Measurements from ENCODE around the gene ZER1. TPM values are rescaled to one million over a fixed set of nuclear protein-coding genes. Genes with fewer than 3 reads are reported as not detected.

ZER1 gene
- total RNA-seq, 1 donor: 23.4 TPM

DNA sequence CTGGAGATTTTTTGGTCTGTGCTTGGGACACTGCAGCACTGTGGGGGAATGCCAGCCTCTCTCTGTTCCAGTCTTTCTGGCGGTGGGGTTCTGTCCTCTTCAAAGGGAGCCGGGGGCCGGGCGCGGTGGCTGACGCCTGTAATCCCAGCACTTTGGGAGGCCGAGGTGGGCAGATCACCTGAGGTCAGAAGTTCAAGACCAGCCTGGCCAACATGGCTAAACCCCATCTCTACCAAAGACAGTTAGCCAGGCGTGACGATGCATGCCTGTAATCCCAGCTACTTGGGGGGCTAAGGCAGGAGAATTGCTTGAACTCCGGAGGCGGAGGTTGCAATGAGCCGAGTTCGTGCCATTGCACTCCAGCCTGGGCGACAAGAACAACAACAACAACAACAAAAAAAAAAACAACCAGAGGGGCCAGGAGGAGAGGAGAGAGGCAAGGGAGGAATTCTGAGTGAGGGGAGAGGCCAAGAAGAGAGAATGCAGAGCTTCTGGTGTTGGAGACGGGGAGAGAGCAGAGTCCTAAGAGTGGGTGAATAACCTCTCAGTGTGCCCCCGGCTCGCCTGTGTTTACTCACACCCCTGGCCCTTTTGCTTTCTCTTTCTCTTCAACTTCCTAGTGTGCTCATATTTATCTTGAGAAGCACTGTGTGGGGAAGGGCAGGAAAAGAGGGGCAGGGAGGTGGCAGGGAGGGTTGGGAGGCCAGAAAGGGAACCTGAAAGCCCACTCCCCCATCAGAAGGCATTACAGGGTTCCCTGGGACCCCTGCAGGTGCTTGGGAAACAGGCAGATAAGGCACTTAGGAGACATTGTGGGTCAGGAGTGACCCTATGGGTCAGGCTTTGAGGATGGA, 85.9 kb downstream of the ZER1 start:
- no peaks in the 10 kb centered on the region for H3K27me3 ChIP-seq (ENCODE audit: insufficient read depth, low read length)
- peak overlapping the region; percentile 31 for H3K4me3 ChIP-seq (ENCODE audit: low read length)
- peaks cover 66% of the 10 kb centered on the region for H3K4me1 ChIP-seq (ENCODE audit: insufficient read depth, low read length)
- H3K9me3 ChIP-seq (ENCODE audit: low read depth, low read length): no peaks in the 10 kb centered on the region

DNA sequence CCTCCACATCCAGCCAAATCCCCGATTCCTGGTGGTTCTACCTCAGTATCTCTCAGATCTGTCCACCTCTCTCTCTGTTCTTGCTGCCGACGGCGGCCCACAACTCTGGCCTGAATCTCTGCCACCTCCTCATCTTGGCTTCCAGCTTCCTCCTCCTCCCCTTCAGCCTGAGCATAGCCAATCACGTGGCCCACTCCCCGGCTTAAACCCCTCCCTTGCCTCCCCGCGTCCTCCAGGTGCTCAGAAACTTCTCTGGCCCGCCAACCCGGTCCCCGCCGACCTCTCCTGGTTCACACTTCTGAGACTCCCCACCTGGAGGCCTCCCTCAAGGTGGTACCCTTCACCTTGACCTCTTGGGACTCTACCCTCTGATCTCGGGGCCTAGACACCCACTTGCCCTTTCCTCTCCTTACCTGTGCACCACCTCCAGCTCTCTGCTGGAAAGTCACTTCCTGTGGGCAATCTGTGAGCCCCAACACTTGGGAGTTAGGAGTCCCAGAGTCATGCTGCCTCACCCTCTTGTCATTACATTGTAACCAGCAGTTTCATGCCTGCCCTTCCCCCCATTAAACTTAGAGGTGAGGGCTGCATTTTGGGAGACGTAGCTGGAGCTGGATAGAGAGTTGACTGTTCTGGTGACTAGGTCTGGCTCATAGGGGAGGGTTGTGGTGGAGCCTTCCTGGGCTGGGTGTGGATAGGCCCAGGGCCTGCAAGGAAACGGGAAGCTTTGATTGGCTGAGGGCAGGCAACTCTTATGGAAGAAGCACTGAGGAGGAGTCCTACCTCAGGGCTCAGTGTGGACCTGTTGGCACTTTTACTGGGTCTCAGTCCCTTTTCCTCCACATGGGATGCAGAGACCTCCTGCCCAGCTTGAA, 87.2 kb downstream of the ZER1 start:
- no peaks in the 10 kb centered on the region for H3K27me3 ChIP-seq (ENCODE audit: insufficient read depth, low read length)
- no peaks in the 10 kb centered on the region for H3K9me3 ChIP-seq (ENCODE audit: low read depth, low read length)
- H3K4me3 ChIP-seq (ENCODE audit: low read length): peak overlapping the region; percentile 61
- peaks cover 58% of the 10 kb centered on the region for H3K4me1 ChIP-seq (ENCODE audit: insufficient read depth, low read length)

DNA sequence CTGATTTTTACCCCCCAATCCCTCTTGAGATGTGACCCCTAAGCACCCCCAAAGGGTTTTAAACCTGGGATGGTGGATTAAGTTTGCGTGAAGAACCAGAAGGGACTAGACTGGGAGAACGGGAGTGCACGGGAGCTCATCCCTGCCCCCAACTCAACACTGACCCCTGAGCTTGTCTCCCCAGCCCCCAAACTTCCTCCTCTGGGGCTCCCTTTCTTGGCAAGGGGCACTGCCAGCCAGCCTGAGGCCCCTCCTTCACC, 87.7 kb downstream of the ZER1 start:
- H3K27me3 ChIP-seq (ENCODE audit: insufficient read depth, low read length): no peaks in the 10 kb centered on the region
- no peaks in the 10 kb centered on the region for H3K9me3 ChIP-seq (ENCODE audit: low read depth, low read length)
- H3K4me3 ChIP-seq (ENCODE audit: low read length): peak overlapping the region; percentile 61
- peaks cover 58% of the 10 kb centered on the region for H3K4me1 ChIP-seq (ENCODE audit: insufficient read depth, low read length)

DNA sequence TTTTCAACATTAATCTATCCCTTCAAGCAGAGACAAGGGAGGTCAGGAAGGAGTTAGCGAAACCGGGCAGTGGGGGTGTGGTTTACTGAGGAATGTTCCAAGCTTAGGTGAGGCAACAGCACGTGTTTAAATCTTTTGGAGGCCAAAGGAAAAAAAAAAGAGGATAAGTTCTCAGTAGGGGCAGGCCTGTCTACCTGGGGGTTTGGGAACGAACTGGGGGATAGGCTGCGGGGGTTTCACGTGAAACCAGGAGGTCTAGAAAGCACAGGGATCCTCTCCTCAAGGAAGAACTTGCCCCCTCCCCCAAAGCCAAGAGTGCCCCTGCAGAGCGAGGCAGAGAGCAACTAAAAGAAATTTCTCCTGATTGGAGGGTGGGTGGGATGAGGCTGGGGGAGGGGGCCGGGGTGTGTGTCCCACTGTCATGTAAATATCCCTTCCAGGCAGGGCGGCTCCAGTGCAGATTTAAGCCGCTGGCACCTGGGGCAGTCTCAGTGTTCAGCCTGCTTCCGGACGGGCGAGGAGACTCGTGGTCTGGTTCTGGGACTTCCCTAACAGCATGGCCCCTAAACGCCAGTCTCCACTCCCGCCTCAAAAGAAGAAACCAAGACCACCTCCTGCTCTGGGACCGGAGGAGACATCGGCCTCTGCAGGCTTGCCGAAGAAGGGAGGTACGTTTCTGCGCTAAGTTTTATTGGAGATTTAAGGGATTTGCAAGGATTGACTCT, 88.2 kb downstream of the ZER1 start:
- Histone ChIP-seq H3K9me3 (ENCODE audit: low read depth, low read length) (no peaks in the 10 kb centered on the region), H3K4me1 (ENCODE audit: insufficient read depth, low read length) (peaks cover 56% of the 10 kb centered on the region), H3K4me3 (ENCODE audit: low read length) (peak overlapping the region; percentile 61), H3K27me3 (ENCODE audit: insufficient read depth, low read length) (no peaks in the 10 kb centered on the region)

Other genes starting within 250 kb of the ZER1 start
- gene SPTAN1, start 219.3 kb downstream of the ZER1 start, total RNA-seq: 200 TPM
- gene DYNC2I2, start 115.1 kb downstream of the ZER1 start, total RNA-seq: 2.1 TPM
- gene SET, start 82.7 kb downstream of the ZER1 start, total RNA-seq: 386 TPM
- gene PKN3, start 69.4 kb downstream of the ZER1 start, total RNA-seq: 0.73 TPM
- gene ZDHHC12, start 47.8 kb downstream of the ZER1 start, total RNA-seq: 19.6 TPM
- gene TBC1D13, start 15.3 kb upstream of the ZER1 start, total RNA-seq: 26.4 TPM
- 3.0 TPM for gene ENDOG, start 46.6 kb upstream of the ZER1 start, total RNA-seq
- gene SPOUT1, start 57.9 kb upstream of the ZER1 start, total RNA-seq: 8.0 TPM
- 2.0 TPM for gene KYAT1, start 110.0 kb upstream of the ZER1 start, total RNA-seq
- 26.4 TPM for gene LRRC8A, start 110.2 kb upstream of the ZER1 start, total RNA-seq
- 0.73 TPM for gene PHYHD1, start 149.1 kb upstream of the ZER1 start, total RNA-seq
- 8.1 TPM for gene DOLK, start 175.7 kb upstream of the ZER1 start, total RNA-seq
- gene NUP188, start 175.8 kb upstream of the ZER1 start, total RNA-seq: 34.9 TPM

Data from mononuclear cell (primary cell).